H1 (cell line): ENCODE data around the gene VEPH1. TPM values are rescaled to one million over a fixed set of nuclear protein-coding genes. Genes with fewer than 3 reads are reported as not detected.

Experiments used
- CTCF ChIA-PET: fragments of 300-600 bp; sonication (Branson Sonifier 250); formaldehyde crosslinking; loops from one replicate; lab custom pipeline; 2021; ENCODE audit not compliant: partially characterized antibody; lab: Charles Lee
- POLR2A ChIA-PET: fragments of 300-600 bp; sonication (Branson Sonifier 250); formaldehyde crosslinking; loops from one replicate; lab custom pipeline; 2021; ENCODE audit warnings: inconsistent platforms; ENCODE audit not compliant: partially characterized antibody; lab: Charles Lee
- DNase-seq, 2 experiments: peaks; one replicate each; pipeline versions ENCODE4 v3.0.0 to v3.0.0-alpha.2; 2010 to 2022; ENCODE audit warnings: low spot score in 2 of 2, low read depth in 1 of 2, mixed read lengths in 1 of 2
- FAIRE-seq: peaks from 2 replicates; lab custom pipeline; 2011; peaks lifted over from hg19 to GRCh38; lab: Jason Lieb, UNC
- H2AFZ ChIP-seq: 2 replicates; pipeline ENCODE4 v1.8.1; 2012; ENCODE audit warnings: low read length, inconsistent platforms
- H2AK5ac ChIP-seq: 2 replicates; pipeline ENCODE4 v1.6.1; 2013; ENCODE audit warnings: low read depth, low read length
- H2BK120ac ChIP-seq: replicated peaks from 2 replicates; pipeline ENCODE3; 2013; ENCODE audit warnings: low read depth, low read length, inconsistent platforms
- H2BK12ac ChIP-seq: 2 replicates; pipeline ENCODE4 v1.6.1; 2013; ENCODE audit warnings: low read depth, low read length
- H2BK15ac ChIP-seq: 2 replicates; pipeline ENCODE4 v1.6.1; 2013; ENCODE audit warnings: low read length
- H2BK20ac ChIP-seq: 2 replicates; pipeline ENCODE4 v1.6.1; 2013; ENCODE audit warnings: low read length
- H2BK5ac ChIP-seq: 2 replicates; pipeline ENCODE4 v1.6.1; 2013; ENCODE audit warnings: low read depth, low read length
- H3K14ac ChIP-seq: 2 replicates; pipeline ENCODE4 v1.6.1; 2013; ENCODE audit warnings: inconsistent platforms; ENCODE audit not compliant: insufficient read length
- H3K18ac ChIP-seq: 2 replicates; pipeline ENCODE4 v1.6.1; 2013; ENCODE audit warnings: low read length; ENCODE audit errors: extremely low read depth
- H3K23ac ChIP-seq: 2 replicates; pipeline ENCODE4 v1.6.1; 2013; ENCODE audit warnings: inconsistent platforms; ENCODE audit not compliant: insufficient read length
- H3K23me2 ChIP-seq: 2 replicates; pipeline ENCODE4 v1.6.1; 2013; ENCODE audit warnings: low read depth, low read length
- H3K27ac ChIP-seq: 2 replicates; pipeline ENCODE4 v1.6.1; 2011; ENCODE audit warnings: low read depth, low read length, inconsistent platforms
- H3K27me3 ChIP-seq, 4 experiments: replicated peaks in 1 of 4; 1 replicate in 1 of 4; 2 replicates in 3 of 4; pipeline versions ENCODE4 v1.6.1 to v1.8.1; 2011 to 2013; ENCODE audit warnings: low read length in 3 of 4, mild to moderate bottlenecking in 3 of 4, inconsistent platforms in 2 of 4, mixed read lengths in 2 of 4, moderate library complexity in 1 of 4; ENCODE audit not compliant: control insufficient read depth in 3 of 4, insufficient read depth in 3 of 4; ENCODE audit errors: extremely low read depth in 1 of 4
- H3K36me3 ChIP-seq, 4 experiments: 2 replicates each; pipeline versions ENCODE4 v1.6.1 to v1.8.1; 2011 to 2013; ENCODE audit warnings: mild to moderate bottlenecking in 4 of 4, low read length in 3 of 4, moderate library complexity in 2 of 4, control low read depth in 1 of 4, inconsistent platforms in 1 of 4; ENCODE audit not compliant: insufficient read depth in 4 of 4, control insufficient read depth in 2 of 4
- H3K4ac ChIP-seq: replicated peaks from 2 replicates; pipeline ENCODE3; 2013; ENCODE audit warnings: low read length, low read depth, mixed read lengths, inconsistent platforms; ENCODE audit not compliant: insufficient read length
- H3K4me1 ChIP-seq, 4 experiments: replicated peaks in 1 of 4; 1 replicate in 1 of 4; 2 replicates in 3 of 4; pipeline versions ENCODE4 v1.6.1 to v1.8.1; 2011 to 2013; ENCODE audit warnings: low read length in 3 of 4, inconsistent platforms in 2 of 4, mixed read lengths in 1 of 4; ENCODE audit not compliant: insufficient read depth in 4 of 4, control insufficient read depth in 3 of 4
- H3K4me2 ChIP-seq, 2 experiments: 2 replicates each; pipeline versions ENCODE4 v1.6.1 to v1.8.1; 2011 to 2013; ENCODE audit warnings: low read depth in 2 of 2, low read length in 2 of 2, control low read depth in 1 of 2, inconsistent platforms in 1 of 2, mild to moderate bottlenecking in 1 of 2; ENCODE audit not compliant: insufficient read depth in 1 of 2
- H3K4me3 ChIP-seq, 4 experiments: fragments of 200-600, 300-600 bp in 1 of 4; sonication (generic), shearing (Covaris generic), sonication (Bioruptor Twin) in 1 of 4; 2 replicates each; pipeline versions ENCODE4 v1.5.1 to v1.8.1; 2011 to 2016; ENCODE audit warnings: low read length in 4 of 4, low read depth in 3 of 4, control low read depth in 2 of 4, inconsistent platforms in 2 of 4, mild to moderate bottlenecking in 2 of 4, mixed read lengths in 1 of 4, moderate library complexity in 1 of 4; ENCODE audit not compliant: insufficient read depth in 2 of 4; ENCODE audit errors: extremely low read depth in 1 of 4
- H3K56ac ChIP-seq: replicated peaks from 2 replicates; pipeline ENCODE3; 2013; ENCODE audit warnings: low read depth, mild to moderate bottlenecking, mixed read lengths, low read length, inconsistent platforms; ENCODE audit not compliant: insufficient read length
- H3K79me1 ChIP-seq: 2 replicates; pipeline ENCODE4 v1.6.1; 2013; ENCODE audit warnings: low read depth, low read length, control low read depth
- H3K79me2 ChIP-seq, 2 experiments: 2 replicates each; pipeline versions ENCODE4 v1.6.1 to v1.8.1; 2012 to 2013; ENCODE audit warnings: low read length in 2 of 2, mild to moderate bottlenecking in 2 of 2, inconsistent platforms in 1 of 2; ENCODE audit not compliant: insufficient read depth in 2 of 2, control insufficient read depth in 1 of 2
- H3K9ac ChIP-seq, 4 experiments: replicated peaks in 1 of 4; 1 replicate in 1 of 4; 2 replicates in 3 of 4; pipeline versions ENCODE4 v1.6.1 to v1.8.1; 2011 to 2013; ENCODE audit warnings: low read depth in 3 of 4, low read length in 3 of 4, control low read depth in 2 of 4, mild to moderate bottlenecking in 2 of 4, moderate library complexity in 2 of 4, inconsistent platforms in 1 of 4; ENCODE audit errors: extremely low read depth in 1 of 4
- H3K9me3 ChIP-seq, 2 experiments: 2 replicates each; pipeline versions ENCODE4 v1.6.1 to v1.8.1; 2012 to 2013; ENCODE audit warnings: mild to moderate bottlenecking in 2 of 2, moderate library complexity in 2 of 2, control low read depth in 1 of 2, inconsistent platforms in 1 of 2, low read depth in 1 of 2, low read length in 1 of 2, mixed read lengths in 1 of 2; ENCODE audit not compliant: insufficient read depth in 2 of 2
- H4K20me1 ChIP-seq, 2 experiments: replicated peaks in 1 of 2; 2 replicates each; pipeline versions ENCODE3 to v1.8.1; 2011 to 2013; ENCODE audit warnings: inconsistent platforms in 2 of 2, low read length in 2 of 2, mild to moderate bottlenecking in 1 of 2; ENCODE audit not compliant: insufficient read depth in 2 of 2, control insufficient read depth in 1 of 2
- H4K5ac ChIP-seq: 2 replicates; pipeline ENCODE4 v1.6.1; 2013; ENCODE audit warnings: low read length, low read depth, mixed read lengths, inconsistent platforms; ENCODE audit not compliant: insufficient read length
- H4K8ac ChIP-seq: 2 replicates; pipeline ENCODE4 v1.8.0; 2013; ENCODE audit warnings: mild to moderate bottlenecking, moderate library complexity, low read length, inconsistent platforms; ENCODE audit not compliant: insufficient read depth; ENCODE audit errors: extremely low read depth
- H4K91ac ChIP-seq: replicated peaks from 2 replicates; pipeline ENCODE3; 2013; ENCODE audit warnings: low read length, mixed read lengths, inconsistent platforms; ENCODE audit not compliant: insufficient read length
- ASH2L ChIP-seq: fragments of 200-600, 300-600 bp; sonication (generic); IDR thresholded peaks from one replicate; pipeline ENCODE4 v1.7.1; 2017; ENCODE audit warnings: low read length
- BRCA1 ChIP-seq: IDR thresholded peaks from 2 replicates; pipeline ENCODE4 v1.6.1; 2012; ENCODE audit warnings: low read depth, low read length, improper control_type of control experiment
- CEBPB ChIP-seq: IDR thresholded peaks from 2 replicates; pipeline ENCODE4 v1.6.1; 2012; ENCODE audit warnings: low read depth, low read length
- EP300 ChIP-seq, 2 experiments: IDR thresholded peaks; 1 replicate in 1 of 2; 2 replicates in 1 of 2; pipeline ENCODE4 v1.6.1; 2011 to 2012; ENCODE audit warnings: low read depth in 2 of 2, low read length in 2 of 2, mild to moderate bottlenecking in 2 of 2, borderline replicate concordance in 1 of 2, inconsistent platforms in 1 of 2, moderate library complexity in 1 of 2
- FOSL1 ChIP-seq: IDR thresholded peaks from 2 replicates; pipeline ENCODE4 v1.6.1; 2011; ENCODE audit warnings: mild to moderate bottlenecking, low read depth, low read length, moderate library complexity; ENCODE audit not compliant: insufficient read depth
- JUND ChIP-seq: IDR thresholded peaks from 2 replicates; pipeline ENCODE4 v1.6.1; 2011; ENCODE audit warnings: mild to moderate bottlenecking, improper control_type of control experiment, low read length
- KDM1A ChIP-seq: fragments of 200-600, 300-600 bp; sonication (generic); IDR thresholded peaks from 2 replicates; pipeline ENCODE4 v1.7.1; 2016; ENCODE audit warnings: mild to moderate bottlenecking, low read length, borderline replicate concordance
- KDM4A ChIP-seq: IDR thresholded peaks from one replicate; pipeline ENCODE4 v1.7.1; 2012; ENCODE audit warnings: low read depth, mild to moderate bottlenecking, moderate library complexity, low read length, inconsistent platforms; ENCODE audit not compliant: severe bottlenecking
- KDM5A ChIP-seq: fragments of 200-600 bp; IDR thresholded peaks from 2 replicates; pipeline ENCODE4 v1.7.1; 2012; ENCODE audit warnings: mild to moderate bottlenecking, low read length, inconsistent platforms, mixed read lengths
- NANOG ChIP-seq: IDR thresholded peaks from 2 replicates; pipeline ENCODE4 v1.6.1; 2011; ENCODE audit warnings: low read length, low read depth, mild to moderate bottlenecking, inconsistent platforms; ENCODE audit not compliant: insufficient read depth, poor library complexity, severe bottlenecking
- NRF1 ChIP-seq: IDR thresholded peaks from 2 replicates; pipeline ENCODE4 v1.6.1; 2011; ENCODE audit warnings: mild to moderate bottlenecking, low read depth, low read length, improper control_type of control experiment
- WGBS, 2 experiments: shearing (Covaris generic) in 1 of 2; methylation state at CpG; one replicate each; pipeline versions ENCODE4 v1.1.6 to v1.1.7; 2013 to 2015; ENCODE audit warnings: low lambda C conversion rate in 2 of 2, mixed read lengths in 2 of 2, inconsistent platforms in 1 of 2, low coverage in 1 of 2, missing lambda C conversion rate in 1 of 2; ENCODE audit not compliant: insufficient replicate concordance in 2 of 2, insufficient coverage in 1 of 2, insufficient read length in 1 of 2; ENCODE audit errors: extremely low coverage in 1 of 2, missing lambda C conversion rate in 1 of 2; 5-methylcytosine and 5-hydroxymethylcytosine counted together
- polyA plus RNA-seq, 7 experiments: library from polyadenylated mRNA; depleted of rRNA in 3 of 7; stranded (reverse) in 5 of 7; unstranded in 2 of 7; fragments of >200 nt in 5 of 7; fragments of 200-250 nt in 2 of 7; gene quantifications; 1 replicate in 5 of 7; 2 replicates in 1 of 7; 4 replicates in 1 of 7; pipeline versions ENCODE4 v1.2.1 to v1.2.3, GENCODE V29; 2011 to 2013; ENCODE audit warnings: missing spikeins in 2 of 7, mixed read lengths in 2 of 7
- total RNA-seq: library from RNA; stranded (reverse); fragmentation: NEBNext Ultra II Directional; extraction: Animal tissue kit (Norgen Biotek cat#: 25700); gene quantifications from 2 replicates; pipeline ENCODE4 v1.2.1, GENCODE V29; 2021

The VEPH1 gene
- total and polyA plus RNA-seq, 2 of the 8 experiments (the other 6 are each of a cell fraction or from before 2014, with no cell fraction given): 12.0 to 18.3 TPM

- no peak overlapping the region for H3K27ac ChIP-seq
- ChIA-PET POLR2A (no interaction called here), CTCF (interaction anchor here (0.9 to 1.4 kb wide), 2 partner anchors 19 kb away, joined by 3 to 8 read pairs; no protein-coding TSS in a partner anchor)
- no peak overlapping the region for H4K91ac ChIP-seq
- H2AFZ ChIP-seq: no peak overlapping the region
- H3K79me2 ChIP-seq: no peaks in the 10 kb centered on the region
- no peak overlapping the region for H3K14ac ChIP-seq
- no peak overlapping the region for H3K18ac ChIP-seq
- no peak overlapping the region for H2BK5ac ChIP-seq
- H3K4me3 ChIP-seq: no peak overlapping the region
- no peak overlapping the region for H3K9ac ChIP-seq
- 0 out of 4 replicates have a peak, but pooled peaks cover 0 to 2% of the 10 kb centered on the region in 2 experiments for H3K9me3 ChIP-seq
- no peak overlapping the region for H2BK20ac ChIP-seq
- H3K4me2 ChIP-seq: no peak overlapping the region
- no peaks in the 10 kb centered on the region for H3K79me1 ChIP-seq
- no peaks in the 10 kb centered on the region for H3K27me3 ChIP-seq
- no peak for TF ChIP-seq BRCA1
- TF ChIP-seq KDM4A: no peak
- TF ChIP-seq NRF1: no peak
- no peak for TF ChIP-seq KDM5A
- no peak for TF ChIP-seq FOSL1
- no peak for TF ChIP-seq NANOG
- no peak for TF ChIP-seq JUND
- TF ChIP-seq ASH2L: no peak
- TF ChIP-seq CEBPB: no peak
- no peak for TF ChIP-seq KDM1A
- TF ChIP-seq EP300 (IDR thresholded peaks at IDR 0.05; ENCODE audit: borderline replicate concordance in 1 of 2, low read depth in 2 of 2, low read length in 2 of 2): no peak
- WGBS, 2 experiments: 58% methylated on average over 1 of the region's 1 CpG; no CpG with 5 or more reads in 1 of the 2 experiments
- H2BK120ac ChIP-seq: no peak overlapping the region
- H2BK15ac ChIP-seq: no peak overlapping the region
- DNase-seq (no peak), FAIRE-seq (no peak)
- H3K4me1 ChIP-seq: no peaks in the 10 kb centered on the region
- H3K36me3 ChIP-seq: no peaks in the 10 kb centered on the region; a peak in 1 of 8 replicates
- no peak overlapping the region for H4K5ac ChIP-seq
- no peak overlapping the region for H3K56ac ChIP-seq
- H3K23ac ChIP-seq: no peak overlapping the region
- no peak overlapping the region for H3K4ac ChIP-seq
- H3K23me2 ChIP-seq: no peaks in the 10 kb centered on the region
- H2AK5ac ChIP-seq: no peak overlapping the region
- H4K8ac ChIP-seq: no peak overlapping the region
- no peaks in the 10 kb centered on the region for H4K20me1 ChIP-seq
- H2BK12ac ChIP-seq: no peak overlapping the region
Measured at GRCh38 chr3:157513585-157513984, 10.4 kb upstream of the VEPH1 start.
